NCI-H2196 treated with DMSO at 0.1 percent for 48 hours (cell line): ENCODE data around the gene TCEANC2.
"Not testable (repeated sequence)": the region's sequence is repeated elsewhere in the genome, so short reads cannot be mapped to it uniquely, and the experiment has no call there.

ENCODE experiments used
- DNase-seq: peaks from one replicate; lab custom pipeline; 2025; ENCODE audit not compliant: unreplicated experiment; lab: John Stamatoyannopoulos, UW

The TCEANC2 gene

DNA sequence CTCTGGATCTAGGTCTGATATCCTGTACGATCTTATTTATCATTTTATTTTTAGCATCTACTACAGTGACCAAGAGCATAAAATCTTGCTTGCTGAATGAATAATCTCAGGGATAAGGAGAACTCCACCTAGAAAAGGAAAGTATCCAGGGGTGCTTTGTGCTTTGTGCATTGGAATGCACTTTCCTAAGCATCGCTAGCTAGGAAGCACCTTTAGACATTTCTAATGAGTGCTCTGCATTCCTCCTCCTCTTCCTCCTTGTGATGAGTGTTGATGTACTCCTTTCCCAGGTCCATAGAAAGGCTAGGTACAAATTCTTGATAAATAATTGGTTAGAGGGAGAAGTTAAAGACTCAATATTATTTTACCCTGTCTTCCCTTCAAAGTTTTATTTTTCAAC lies 31.4 kb downstream of the TCEANC2 start:
- no peak for DNase-seq

DNA sequence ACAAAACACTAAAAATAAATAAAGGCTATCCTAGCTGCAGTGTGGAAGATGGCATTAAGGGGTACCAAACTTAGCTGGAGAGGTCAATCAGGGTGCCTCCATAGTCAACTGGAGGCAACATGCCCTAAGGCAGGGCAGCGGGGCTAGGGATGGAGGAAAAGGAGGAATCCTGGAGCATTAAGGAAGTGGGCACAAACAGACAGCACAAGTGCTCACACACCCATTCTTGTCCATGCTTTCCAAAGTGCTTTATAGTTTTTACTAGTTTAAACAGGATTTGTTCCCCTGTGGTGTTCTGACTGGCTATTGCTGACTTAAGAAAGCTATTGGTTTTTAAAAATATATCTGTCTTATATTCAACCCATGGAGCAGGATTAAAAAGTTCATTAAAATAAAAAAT lies 33.3 kb downstream of the TCEANC2 start:
- DNase-seq = no peak

GRCh38 chr1:54088385-54088784 lies 35.0 kb downstream of the TCEANC2 start:
- no peak for DNase-seq

DNA sequence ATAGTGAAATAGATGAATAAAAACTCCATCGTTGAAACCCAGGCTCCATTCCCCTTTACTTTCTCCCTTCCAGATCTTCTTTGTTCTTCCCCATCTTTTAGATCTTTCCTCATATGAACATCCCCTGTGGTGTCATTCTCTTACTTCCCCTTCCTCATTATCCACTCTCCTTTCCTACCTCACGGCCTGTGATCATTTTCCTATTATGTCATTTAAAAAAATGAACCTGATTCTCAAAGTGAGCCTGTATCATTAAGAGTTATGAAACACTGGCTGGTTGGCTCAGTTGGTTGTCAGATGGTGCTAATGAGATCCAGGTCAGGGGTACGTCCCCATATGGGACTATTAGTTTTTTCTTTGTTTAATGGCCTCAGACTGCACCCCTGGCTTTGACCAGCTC lies 38.3 kb downstream of the TCEANC2 start:
- no peak for DNase-seq

- DNase-seq = no peak
Observed at GRCh38 chr1:54094001-54094729, 40.8 kb downstream of the TCEANC2 start.

DNA sequence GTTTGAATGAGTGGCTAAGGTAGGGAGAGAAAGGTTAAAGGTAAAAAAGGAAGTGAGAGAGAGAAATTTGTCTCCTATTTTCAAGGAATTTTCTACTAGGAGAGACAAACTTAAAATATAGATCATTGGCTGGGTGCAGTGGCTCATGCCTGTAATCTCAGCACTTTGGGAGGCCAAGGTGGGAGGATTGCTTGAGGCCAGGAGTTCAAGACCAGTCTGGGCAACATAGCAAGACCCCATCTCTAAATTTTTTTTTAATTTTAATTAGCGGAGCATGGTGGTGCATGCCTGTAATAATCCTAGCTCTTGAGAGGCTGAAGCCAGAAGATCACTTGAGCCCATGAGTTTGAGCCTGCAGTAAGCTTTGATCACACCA lies 41.3 kb downstream of the TCEANC2 start:
- DNase-seq = not testable (repeated sequence)

GRCh38 chr1:54095546-54096226 lies 42.3 kb downstream of the TCEANC2 start:
- no peak for DNase-seq

- DNase-seq = no peak
Observed at GRCh38 chr1:54096227-54096876, 42.9 kb downstream of the TCEANC2 start.

- DNase-seq = no peak
Observed at GRCh38 chr1:54096877-54097240, 43.5 kb downstream of the TCEANC2 start.

DNA sequence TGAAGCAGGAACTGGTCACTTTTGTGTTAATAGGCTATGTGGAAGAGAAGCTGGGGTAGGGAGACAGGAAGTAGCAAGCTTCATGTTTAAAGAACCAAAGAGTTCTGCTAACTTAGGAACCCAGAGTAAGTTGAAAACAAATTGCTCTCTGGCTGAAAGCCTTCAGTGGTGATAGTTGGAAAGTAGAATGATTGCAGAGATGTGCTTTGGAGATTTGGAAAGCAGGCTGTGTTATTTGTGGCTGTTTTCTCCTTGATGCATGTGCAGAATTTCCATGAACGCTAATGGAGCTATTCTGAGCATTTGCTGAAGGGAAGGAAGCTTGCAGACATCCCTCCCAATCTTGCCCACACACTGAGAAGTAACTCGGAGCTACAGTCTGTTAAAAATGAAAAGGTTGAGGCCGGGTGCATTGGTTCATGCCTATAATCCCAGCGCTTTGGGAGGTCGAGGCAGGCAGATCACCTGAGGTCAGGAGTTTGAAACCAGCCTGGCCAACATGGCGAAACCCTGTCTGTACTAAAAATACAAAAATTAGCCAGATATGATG lies 45.7 kb downstream of the TCEANC2 start:
- DNase-seq = no peak

DNA sequence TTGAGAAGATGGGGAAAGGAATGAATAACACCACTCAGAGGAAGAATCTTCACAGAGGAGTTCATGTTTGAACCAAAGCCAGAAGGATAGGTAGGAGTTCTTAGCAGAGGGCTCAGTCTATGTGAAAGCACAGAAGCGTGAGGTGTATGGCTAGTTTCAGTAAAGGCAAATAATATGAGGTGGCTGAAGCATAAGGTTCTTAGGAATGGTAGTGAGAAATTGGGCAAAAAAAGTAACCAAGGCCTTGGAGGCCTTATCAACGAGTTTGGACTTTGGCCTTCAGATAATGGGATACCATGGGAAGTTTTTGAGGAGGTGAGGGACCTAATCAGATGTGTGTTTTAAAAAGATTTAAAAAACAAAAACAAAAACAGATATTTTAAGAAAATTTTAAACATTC lies 47.1 kb downstream of the TCEANC2 start:
- DNase-seq = no peak

DNA sequence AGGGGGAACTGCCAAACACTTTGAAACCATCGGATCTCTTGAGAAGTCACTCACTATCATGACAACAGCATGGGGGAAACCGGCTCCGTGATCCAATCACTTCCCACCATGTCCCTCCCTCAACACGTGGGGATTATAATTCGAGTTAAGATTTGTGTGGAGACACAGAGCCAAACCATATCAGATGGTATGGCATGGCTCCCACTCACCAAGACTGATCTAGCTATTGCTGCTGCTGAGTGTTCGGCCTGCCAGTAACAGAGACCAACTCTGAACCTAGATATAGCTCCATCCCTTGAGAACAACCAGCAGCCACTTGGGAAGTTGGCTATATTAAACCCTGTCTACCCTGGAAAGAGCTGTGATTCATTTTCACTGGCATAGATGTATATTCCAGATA lies 50.0 kb downstream of the TCEANC2 start:
- no peak for DNase-seq

DNA sequence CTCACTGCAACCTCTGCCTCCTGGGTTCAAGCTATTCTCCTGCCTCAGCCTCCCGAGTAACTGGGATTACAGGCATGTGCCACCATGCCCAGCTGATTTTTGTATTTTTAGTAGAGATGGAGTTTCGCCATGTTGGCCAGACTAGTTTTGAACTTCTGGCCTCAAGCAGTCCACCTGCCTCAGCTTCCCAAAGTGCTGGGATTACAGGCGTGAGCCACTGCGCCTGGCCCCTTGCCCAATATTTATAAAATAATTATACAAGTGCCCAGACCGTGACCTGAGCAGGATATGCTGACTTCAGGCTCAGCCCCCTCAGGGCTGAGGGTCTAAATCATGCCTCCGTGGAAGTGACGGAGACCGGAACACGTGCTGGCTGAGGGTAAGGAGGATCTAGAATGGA lies 51.2 kb downstream of the TCEANC2 start:
- not testable (repeated sequence) for DNase-seq

DNA sequence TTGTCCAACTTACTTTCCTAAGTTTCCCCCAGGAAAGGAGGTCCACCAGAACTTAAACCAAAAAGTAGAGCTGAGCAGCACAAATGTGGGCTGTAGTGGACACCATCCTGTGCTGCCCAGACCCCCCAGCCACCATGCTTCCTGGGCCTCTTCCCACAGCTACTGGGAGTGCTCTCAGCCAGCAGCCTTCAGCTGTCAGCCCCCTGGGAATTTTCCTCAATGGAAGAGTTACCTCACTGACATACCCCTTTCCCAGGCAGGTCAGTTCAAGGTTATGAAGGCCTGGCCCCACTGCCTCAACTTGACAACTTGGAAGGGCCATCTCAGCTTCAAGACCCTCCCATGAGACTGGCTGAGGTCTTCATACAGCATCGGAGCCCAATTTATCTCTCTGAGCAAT lies 51.7 kb downstream of the TCEANC2 start:
- DNase-seq = no peak

DNA sequence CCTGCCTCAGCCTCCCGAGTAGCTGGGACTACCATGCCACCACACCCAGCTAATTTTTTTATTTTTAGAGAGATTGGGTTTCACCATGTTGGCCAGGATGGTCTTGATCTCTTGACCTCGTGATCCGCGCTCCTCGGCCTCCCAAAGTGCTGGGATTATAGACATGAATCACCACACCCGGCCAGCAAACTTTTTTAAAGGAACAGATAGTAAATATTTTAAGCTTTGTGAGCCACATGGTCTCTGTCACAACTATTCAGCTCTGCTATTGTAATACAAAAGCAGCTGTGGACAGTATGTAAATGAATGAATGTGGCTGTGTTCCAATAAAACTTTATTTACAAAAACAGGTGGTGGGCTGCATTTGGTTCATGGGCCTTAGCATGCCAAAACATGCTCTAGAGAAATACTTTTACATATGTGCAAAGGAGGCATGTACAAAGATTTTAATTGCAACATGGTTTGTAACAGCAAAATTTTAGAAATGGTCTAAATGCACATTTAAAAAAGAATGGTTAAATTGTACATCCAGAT lies 52.4 kb downstream of the TCEANC2 start:
- DNase-seq = no peak

GRCh38 chr1:54107131-54107530 lies 53.7 kb downstream of the TCEANC2 start:
- no peak for DNase-seq

- no peak for DNase-seq
Observed at GRCh38 chr1:54108156-54108555, 54.7 kb downstream of the TCEANC2 start.

- DNase-seq = no peak
Observed at GRCh38 chr1:54109129-54110090, 56.0 kb downstream of the TCEANC2 start.

- DNase-seq = no peak
Observed at GRCh38 chr1:54110996-54111395, 57.6 kb downstream of the TCEANC2 start.

DNA sequence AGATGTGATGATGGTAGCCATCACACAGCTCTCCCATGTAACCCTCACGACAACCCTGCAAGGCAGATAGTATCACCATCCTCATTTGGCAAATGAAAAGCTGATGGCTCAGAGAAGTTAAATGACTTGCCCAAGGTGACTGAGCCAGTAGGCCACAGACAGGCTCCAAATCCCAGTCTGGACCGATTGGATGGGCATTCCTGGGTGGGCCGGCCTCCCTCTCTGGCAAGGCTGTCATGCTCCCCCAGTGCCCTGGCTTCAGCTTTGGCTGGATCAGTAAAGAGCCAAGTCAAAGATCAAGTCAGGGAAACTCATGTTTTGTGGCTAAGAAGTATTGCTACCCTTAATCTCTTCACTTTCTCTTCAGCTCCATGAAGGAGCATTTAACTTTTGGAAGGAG lies 58.2 kb downstream of the TCEANC2 start:
- DNase-seq = no peak

DNA sequence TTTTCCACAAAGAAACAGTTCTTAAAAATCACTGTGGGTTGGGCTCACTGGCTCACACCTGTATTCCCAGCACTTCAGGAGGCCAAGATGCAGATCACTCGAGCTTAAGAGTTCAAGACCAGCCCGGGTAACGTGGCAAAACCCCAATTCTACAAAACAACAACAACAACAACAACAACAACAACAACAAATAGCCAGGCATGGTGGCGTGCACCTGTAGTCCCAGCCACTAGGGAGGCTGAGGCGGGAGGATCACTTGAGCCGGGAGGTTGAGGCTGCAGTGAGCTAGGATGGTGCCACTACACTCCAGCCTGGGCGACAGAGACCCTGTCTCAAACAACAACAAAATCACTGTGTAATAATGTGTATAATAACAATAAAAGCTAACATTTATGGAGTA lies 58.6 kb downstream of the TCEANC2 start:
- no peak for DNase-seq
